Measurements from ENCODE around the gene ELOVL6. TPM values are rescaled to one million over a fixed set of nuclear protein-coding genes. Genes with fewer than 3 reads are reported as not detected.

ELOVL6 gene
- total RNA-seq, 1 experiment from 2014 or later: 38.7 TPM

- POLR2A ChIA-PET: no interaction called here
- TF ChIP-seq EZH2 (IDR thresholded peaks at IDR 0.05): no peak
- no peak for TF ChIP-seq MAX (IDR thresholded peaks at IDR 0.05)
- no peak for TF ChIP-seq TCF7L2 (IDR thresholded peaks at IDR 0.05; ENCODE audit: borderline replicate concordance, extremely low read depth, insufficient read depth, insufficient read length)
- TF ChIP-seq CEBPB (IDR thresholded peaks at IDR 0.05; ENCODE audit: low read depth): no peak
- TF ChIP-seq FOSL1 (IDR thresholded peaks at IDR 0.05; ENCODE audit: low read depth): no peak
- TF ChIP-seq POLR2AphosphoS5 (IDR thresholded peaks at IDR 0.05; ENCODE audit: low read depth, low read length): no peak
- no peak for TF ChIP-seq SRF (IDR thresholded peaks at IDR 0.05; ENCODE audit: low read depth)
- no TSS peak for BruUV-seq (replicated peaks)
- H4K20me1 ChIP-seq (ENCODE audit: insufficient read depth): no peaks in the 10 kb centered on the region
- ATAC-seq: no peak
- H3K9me2 ChIP-seq (ENCODE audit: insufficient read depth): no peaks in the 10 kb centered on the region
- no peak overlapping the region for H2AFZ ChIP-seq (ENCODE audit: low read depth, low read length, poor library complexity, severe bottlenecking)
- H3K27ac ChIP-seq (ENCODE audit: low read depth, low read length): no peak overlapping the region
- H3K36me3 ChIP-seq (ENCODE audit: control insufficient read depth in 1 of 2, insufficient read depth in 2 of 2, low read length in 2 of 2): no peaks in the 10 kb centered on the region
- H3K9me3 ChIP-seq (ENCODE audit: control insufficient read depth in 1 of 2, insufficient read depth in 1 of 2, low read depth in 1 of 2, low read length in 2 of 2): no peaks in the 10 kb centered on the region
- intact Hi-C loops (cut with micrococcal nuclease): no loop called here
- H3K27me3 ChIP-seq (ENCODE audit: insufficient read depth, low read length): no peaks in the 10 kb centered on the region
- H3K4me1 ChIP-seq (ENCODE audit: control insufficient read depth in 1 of 2, insufficient read depth in 2 of 2, low read length in 2 of 2): peaks cover 0 to 10% of the 10 kb centered on the region in 2 experiments; a peak in 3 of 4 replicates
- H3K9ac ChIP-seq (ENCODE audit: low read length): no peak overlapping the region
- H3K4me3 ChIP-seq (replicated peaks in 1 of 2; ENCODE audit: low read depth in 1 of 2, low read length in 2 of 2): no peak overlapping the region
- CTCF ChIA-PET: interaction anchor here (0.9 kb wide), 1 partner anchor 9 kb away, joined by 4 read pairs; no protein-coding TSS in a partner anchor
- no peak overlapping the region for H3K4me2 ChIP-seq (ENCODE audit: low read length)
- no peak for DNase-seq (ENCODE audit: low read depth, low spot score)
- no peaks in the 10 kb centered on the region for H3K79me2 ChIP-seq (ENCODE audit: insufficient read depth, low read length)
- RAD21 ChIA-PET (ENCODE audit: low non-redundant PET in 1 of 2, low total read pairs in 2 of 2, uncharacterized antibody in 2 of 2, unreplicated experiment in 2 of 2): no interaction called here
These were observed 139.7 kb downstream of the ELOVL6 start for GRCh38 chr4:110058677-110059076.

GRCh38 chr4:110055158-110055768 lies 143.2 kb downstream of the ELOVL6 start:
- no TSS peak for BruUV-seq (replicated peaks)
- no peak for ATAC-seq
- no peaks in the 10 kb centered on the region for H3K9me2 ChIP-seq (ENCODE audit: insufficient read depth)
- no peak overlapping the region for H3K27ac ChIP-seq (ENCODE audit: low read depth, low read length)
- ChIA-PET CTCF (no interaction called here), RAD21 (ENCODE audit: low non-redundant PET in 1 of 2, low total read pairs in 2 of 2, uncharacterized antibody in 2 of 2, unreplicated experiment in 2 of 2) (no interaction called here), POLR2A (no interaction called here)
- H3K4me2 ChIP-seq (ENCODE audit: low read length): no peak overlapping the region
- no peak overlapping the region for H3K4me3 ChIP-seq (replicated peaks in 1 of 2; ENCODE audit: low read depth in 1 of 2, low read length in 2 of 2)
- no peak overlapping the region for H2AFZ ChIP-seq (ENCODE audit: low read depth, low read length, poor library complexity, severe bottlenecking)
- H3K79me2 ChIP-seq (ENCODE audit: insufficient read depth, low read length): no peaks in the 10 kb centered on the region
- no peak for DNase-seq (ENCODE audit: low read depth, low spot score)
- H3K9me3 ChIP-seq (ENCODE audit: control insufficient read depth in 1 of 2, insufficient read depth in 1 of 2, low read depth in 1 of 2, low read length in 2 of 2): no peaks in the 10 kb centered on the region
- H3K36me3 ChIP-seq (ENCODE audit: control insufficient read depth in 1 of 2, insufficient read depth in 2 of 2, low read length in 2 of 2): no peaks in the 10 kb centered on the region
- H3K9ac ChIP-seq (ENCODE audit: low read length): no peak overlapping the region
- H3K27me3 ChIP-seq (ENCODE audit: insufficient read depth, low read length): no peaks in the 10 kb centered on the region
- no peaks in the 10 kb centered on the region for H4K20me1 ChIP-seq (ENCODE audit: insufficient read depth)
- peaks cover 0 to 6% of the 10 kb centered on the region in 2 experiments; a peak in 3 of 4 replicates for H3K4me1 ChIP-seq (ENCODE audit: control insufficient read depth in 1 of 2, insufficient read depth in 2 of 2, low read length in 2 of 2)
- intact Hi-C loops (cut with micrococcal nuclease): no loop called here
- TF ChIP-seq SP1 (IDR thresholded peaks at IDR 0.05; ENCODE audit: low read depth): no peak
- no peak for TF ChIP-seq CEBPB (IDR thresholded peaks at IDR 0.05; ENCODE audit: low read depth)
- TF ChIP-seq CBX3 (IDR thresholded peaks at IDR 0.05; ENCODE audit: low read depth): no peak
- no peak for TF ChIP-seq SRF (IDR thresholded peaks at IDR 0.05; ENCODE audit: low read depth)
- no peak for TF ChIP-seq YY1 (IDR thresholded peaks at IDR 0.05; ENCODE audit: extremely low read depth, insufficient replicate concordance, low read depth, low read length)
- no peak for TF ChIP-seq RAD21 (IDR thresholded peaks at IDR 0.05; ENCODE audit: low read depth)
- TF ChIP-seq POLR2AphosphoS5 (IDR thresholded peaks at IDR 0.05; ENCODE audit: low read depth, low read length): no peak
- TF ChIP-seq ATF3 (IDR thresholded peaks at IDR 0.05): no peak
- no peak for TF ChIP-seq TCF7L2 (IDR thresholded peaks at IDR 0.05; ENCODE audit: borderline replicate concordance, extremely low read depth, insufficient read depth, insufficient read length)
- TF ChIP-seq POLR2A (IDR thresholded peaks at IDR 0.05; ENCODE audit: borderline replicate concordance, extremely low read depth, insufficient read depth, insufficient read length): no peak
- TF ChIP-seq ZFX (IDR thresholded peaks at IDR 0.05): no peak
- no peak for TF ChIP-seq EZH2phosphoT487 (IDR thresholded peaks at IDR 0.05; ENCODE audit: borderline replicate concordance)
- TF ChIP-seq EGR1 (IDR thresholded peaks at IDR 0.05; ENCODE audit: low read depth): no peak
- no peak for TF ChIP-seq REST (IDR thresholded peaks at IDR 0.05; ENCODE audit: low read depth)
- TF ChIP-seq EZH2 (IDR thresholded peaks at IDR 0.05): no peak
